Neutrophil (primary cell): ENCODE measurements around the gene FIBCD1.

Experiments used
- H3K27ac ChIP-seq: fragments of 200-600 bp; sonication (generic); 2 replicates; pipeline ENCODE4 v1.5.1; 2016; ENCODE audit warnings: mild to moderate bottlenecking, moderate library complexity
- H3K27me3 ChIP-seq: fragments of 200-600 bp; sonication (generic); 2 replicates; pipeline ENCODE4 v1.6.0; 2016; ENCODE audit warnings: mild to moderate bottlenecking
- H3K36me3 ChIP-seq: fragments of 200-600 bp; sonication (generic); 2 replicates; pipeline ENCODE4 v1.5.1; 2017
- H3K4me1 ChIP-seq, 2 experiments: fragments of 200-600 bp in 1 of 2; sonication (generic) in 1 of 2; 1 replicate in 1 of 2; 2 replicates in 1 of 2; pipeline versions ENCODE4 v1.5.1 to v1.6.1; 2013 to 2016; ENCODE audit warnings: low read depth in 1 of 2, low read length in 1 of 2, mild to moderate bottlenecking in 1 of 2, moderate library complexity in 1 of 2; ENCODE audit not compliant: control insufficient read depth in 1 of 2, insufficient read depth in 1 of 2
- H3K4me3 ChIP-seq, 2 experiments: fragments of 200-600 bp in 1 of 2; sonication (generic) in 1 of 2; 1 replicate in 1 of 2; 2 replicates in 1 of 2; pipeline ENCODE4 v1.5.1; 2013 to 2016; ENCODE audit warnings: low read depth in 1 of 2, low read length in 1 of 2, mild to moderate bottlenecking in 1 of 2, moderate library complexity in 1 of 2
- H3K9me3 ChIP-seq: fragments of 200-600 bp; sonication (generic); 2 replicates; pipeline ENCODE4 v1.5.1; 2016
- TF ChIP-seq, protein P1 (sequence below): fragments of 200-600 bp; sonication (generic); IDR thresholded peaks from 2 replicates; pipeline ENCODE4 v1.5.1; 2016; ENCODE audit warnings: antibody characterized with exemption

FIBCD1 gene

DNA sequence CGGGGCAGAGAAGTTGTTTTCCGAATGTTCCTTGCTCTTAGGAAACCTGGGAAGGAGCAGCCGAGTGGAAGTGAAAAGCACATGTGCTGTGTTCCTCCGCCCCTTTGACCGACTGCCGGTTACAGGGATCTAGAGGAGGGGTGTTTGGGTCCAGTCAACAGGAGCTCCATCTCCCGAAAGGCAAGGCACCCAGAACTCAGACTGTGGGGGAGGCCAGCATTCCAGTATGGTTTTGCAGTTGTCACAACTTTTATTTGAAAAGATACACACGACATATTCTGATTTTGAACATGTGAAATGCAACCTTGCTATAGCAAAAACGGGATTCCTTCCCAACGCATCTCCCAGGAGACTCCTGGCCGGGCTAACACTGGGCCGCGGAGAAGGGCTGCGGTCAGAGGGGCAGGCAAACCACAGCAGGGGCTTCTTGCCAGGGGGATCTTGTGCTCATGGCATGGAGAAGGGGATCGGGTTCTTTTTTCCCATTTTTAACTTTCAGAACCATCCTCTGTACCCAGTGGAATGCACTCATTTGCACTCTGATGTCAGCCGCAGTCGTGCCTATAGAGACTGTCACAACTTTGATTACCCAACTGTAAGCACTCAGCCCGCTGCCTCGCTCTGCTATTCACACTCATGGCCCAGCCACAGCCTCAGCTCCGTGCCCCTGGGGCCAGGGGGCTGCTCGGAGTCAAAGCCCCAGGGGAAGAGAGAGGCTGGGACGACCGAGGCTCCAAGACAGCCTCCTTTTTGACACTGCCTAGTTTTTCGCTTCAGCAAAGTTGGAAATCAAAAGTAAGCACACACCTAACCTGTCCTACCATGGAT lies 46.4 kb downstream of the FIBCD1 start:
- Histone ChIP-seq H3K4me3 (peak overlapping the region in 1 of 2 experiments; percentile 64), H3K4me1 (peaks cover 15 to 19% of the 10 kb centered on the region in 2 experiments), H3K27ac (peak overlapping the region; percentile 85), H3K36me3 (peaks cover 21% of the 10 kb centered on the region), H3K9me3 (no peaks in the 10 kb centered on the region), H3K27me3 (no peaks in the 10 kb centered on the region)
- TF ChIP-seq, protein P1, sequence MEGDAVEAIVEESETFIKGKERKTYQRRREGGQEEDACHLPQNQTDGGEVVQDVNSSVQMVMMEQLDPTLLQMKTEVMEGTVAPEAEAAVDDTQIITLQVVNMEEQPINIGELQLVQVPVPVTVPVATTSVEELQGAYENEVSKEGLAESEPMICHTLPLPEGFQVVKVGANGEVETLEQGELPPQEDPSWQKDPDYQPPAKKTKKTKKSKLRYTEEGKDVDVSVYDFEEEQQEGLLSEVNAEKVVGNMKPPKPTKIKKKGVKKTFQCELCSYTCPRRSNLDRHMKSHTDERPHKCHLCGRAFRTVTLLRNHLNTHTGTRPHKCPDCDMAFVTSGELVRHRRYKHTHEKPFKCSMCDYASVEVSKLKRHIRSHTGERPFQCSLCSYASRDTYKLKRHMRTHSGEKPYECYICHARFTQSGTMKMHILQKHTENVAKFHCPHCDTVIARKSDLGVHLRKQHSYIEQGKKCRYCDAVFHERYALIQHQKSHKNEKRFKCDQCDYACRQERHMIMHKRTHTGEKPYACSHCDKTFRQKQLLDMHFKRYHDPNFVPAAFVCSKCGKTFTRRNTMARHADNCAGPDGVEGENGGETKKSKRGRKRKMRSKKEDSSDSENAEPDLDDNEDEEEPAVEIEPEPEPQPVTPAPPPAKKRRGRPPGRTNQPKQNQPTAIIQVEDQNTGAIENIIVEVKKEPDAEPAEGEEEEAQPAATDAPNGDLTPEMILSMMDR: no peak

DNA sequence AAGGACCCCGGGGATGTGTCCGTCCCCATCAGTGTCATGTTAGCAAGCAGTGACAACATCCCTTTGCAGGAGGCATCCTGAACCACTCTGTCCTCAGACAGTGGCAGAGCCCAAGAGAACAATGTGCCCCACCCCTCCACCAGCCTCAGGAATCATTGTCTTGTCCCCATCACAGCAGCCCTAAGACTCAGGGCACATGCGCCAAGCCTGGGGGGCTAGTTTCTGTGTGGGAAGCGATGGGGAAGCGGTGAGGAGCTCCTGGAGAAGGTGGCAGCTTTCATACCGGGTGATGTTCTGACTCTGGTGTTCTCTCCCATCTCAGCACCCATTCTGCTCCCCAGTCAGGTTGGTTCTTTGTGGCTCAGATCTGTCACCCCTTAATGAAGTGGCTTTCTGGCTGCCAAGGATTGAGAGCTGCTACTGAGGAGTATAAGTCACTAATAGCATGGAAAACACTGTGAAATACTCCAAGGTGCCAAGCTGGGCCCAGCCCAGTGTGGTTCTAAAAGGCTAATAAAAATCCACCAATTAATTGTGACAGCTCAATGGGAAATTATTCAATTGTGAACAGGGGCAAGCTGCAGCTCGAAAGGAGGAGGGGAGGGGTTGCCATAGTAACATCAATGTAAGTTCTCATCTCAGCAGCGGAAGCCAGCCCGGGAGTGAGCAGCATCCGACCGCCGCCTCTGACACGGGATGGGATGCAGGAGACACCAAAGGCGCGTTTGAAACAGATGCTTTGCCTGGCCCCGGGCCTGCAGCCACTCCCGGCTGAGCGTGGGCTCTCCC lies 47.2 kb downstream of the FIBCD1 start:
- TF ChIP-seq, protein P1: no peak
- Histone ChIP-seq H3K27me3 (no peaks in the 10 kb centered on the region), H3K27ac (no peak overlapping the region), H3K4me1 (peaks cover 15 to 19% of the 10 kb centered on the region in 2 experiments), H3K4me3 (no peak overlapping the region), H3K36me3 (peaks cover 29% of the 10 kb centered on the region), H3K9me3 (no peaks in the 10 kb centered on the region)

DNA sequence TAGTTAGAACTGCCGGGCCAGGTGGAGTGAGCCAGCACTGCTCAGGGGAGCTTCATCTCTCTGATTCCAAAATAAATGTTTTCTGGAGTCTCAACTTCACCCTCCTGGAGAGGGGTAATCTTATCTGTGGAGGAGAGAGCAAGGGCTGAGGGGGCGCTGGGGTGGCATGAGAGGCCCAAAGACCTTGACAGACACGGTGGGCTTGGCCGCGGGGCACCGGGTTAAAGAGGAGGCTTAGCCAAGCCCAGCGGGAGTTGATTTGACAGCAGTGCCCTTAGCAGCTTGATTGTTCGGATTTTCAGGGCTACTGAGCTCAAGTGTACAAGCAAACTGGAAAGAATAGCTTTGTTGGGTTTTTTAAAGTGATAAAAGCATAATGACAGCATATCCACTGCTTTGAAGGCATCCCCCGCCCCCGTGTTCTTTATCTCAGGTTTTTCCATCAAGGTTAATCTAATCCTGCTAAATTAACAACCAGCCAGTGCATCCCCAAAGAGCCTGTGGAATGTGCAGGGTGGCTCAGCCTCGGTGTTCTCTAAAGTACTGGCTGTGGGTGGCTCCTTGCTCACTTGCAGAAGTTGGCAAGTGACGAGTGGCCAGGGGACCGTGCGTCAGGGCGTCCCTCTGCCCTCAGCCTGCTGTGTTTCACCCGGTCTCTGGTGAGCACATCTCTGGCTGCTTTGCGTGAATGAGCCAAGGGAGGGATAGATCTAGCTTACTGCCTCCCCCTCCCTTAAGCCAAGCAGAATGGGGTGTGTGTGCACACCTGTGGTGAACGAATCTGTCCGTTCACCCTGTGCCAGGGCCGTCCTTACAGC lies 48.0 kb downstream of the FIBCD1 start:
- peaks cover 15 to 19% of the 10 kb centered on the region in 2 experiments for H3K4me1 ChIP-seq
- no peaks in the 10 kb centered on the region for H3K27me3 ChIP-seq
- no peaks in the 10 kb centered on the region for H3K9me3 ChIP-seq
- H3K27ac ChIP-seq: no peak overlapping the region
- no peak overlapping the region for H3K4me3 ChIP-seq
- TF ChIP-seq, protein P1: no peak
- H3K36me3 ChIP-seq: peaks cover 37% of the 10 kb centered on the region

GRCh38 chr9:130890124-130890523 lies 48.9 kb downstream of the FIBCD1 start:
- TF ChIP-seq, protein P1: no peak
- Histone ChIP-seq H3K27ac (no peak overlapping the region), H3K9me3 (no peaks in the 10 kb centered on the region), H3K4me3 (no peak overlapping the region), H3K36me3 (peaks cover 47% of the 10 kb centered on the region), H3K27me3 (no peaks in the 10 kb centered on the region), H3K4me1 (peaks cover 15 to 19% of the 10 kb centered on the region in 2 experiments)

DNA sequence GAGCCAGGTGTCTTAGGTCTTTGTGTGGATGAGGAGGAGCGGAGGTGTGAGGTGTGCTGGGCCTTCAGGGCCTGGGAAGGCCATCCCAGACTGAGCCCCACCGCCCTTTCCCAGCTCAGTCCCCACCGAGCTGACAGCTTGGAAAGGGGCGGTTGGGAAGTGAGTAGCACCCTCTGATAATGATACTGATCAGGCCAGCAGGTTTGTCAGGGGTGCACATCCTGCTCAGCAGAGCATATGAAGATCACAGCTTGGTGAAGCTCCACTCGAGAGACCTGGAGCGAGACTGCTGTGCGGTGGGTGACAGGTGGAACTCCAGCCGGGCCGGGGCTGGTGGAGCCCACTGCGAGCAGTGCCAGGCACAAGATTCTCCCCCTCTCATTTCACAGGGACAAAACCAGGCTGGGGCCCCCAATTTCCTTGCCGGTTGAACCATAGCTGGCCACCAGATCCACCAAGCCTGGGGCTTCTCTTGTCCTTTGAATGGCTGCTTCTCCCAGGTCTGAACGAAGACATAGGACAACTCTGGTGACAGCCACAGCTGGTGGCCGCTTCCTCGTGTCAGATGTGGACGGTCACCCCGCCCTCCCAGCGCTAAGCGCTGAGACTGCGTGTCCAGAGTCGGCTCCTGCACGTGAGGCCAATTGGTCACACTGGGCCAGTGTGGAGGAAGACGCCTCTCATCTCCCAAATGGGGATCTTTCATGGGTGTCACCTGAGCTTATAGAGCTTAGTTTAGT lies 50.7 kb downstream of the FIBCD1 start:
- Histone ChIP-seq H3K36me3 (peaks cover 64% of the 10 kb centered on the region), H3K27ac (no peak overlapping the region)

More for the DNA sequence above, 50.7 kb downstream of the FIBCD1 start:
- TF ChIP-seq, protein P1: no peak
- Histone ChIP-seq H3K27me3 (no peaks in the 10 kb centered on the region), H3K4me3 (no peak overlapping the region), H3K4me1 (peaks cover 8 to 10% of the 10 kb centered on the region in 2 experiments), H3K9me3 (no peaks in the 10 kb centered on the region)
